K562 (cell line): ENCODE data around the gene MDM4. TPM values are rescaled to one million over a fixed set of nuclear protein-coding genes. Genes with fewer than 3 reads are reported as not detected.

Experiments
- CBFA2T3 ChIP-seq: fragments of 450-650 bp; IDR thresholded peaks from 2 replicates; pipeline ENCODE4 v1.6.1; 2017
- CXXC5 ChIP-seq: fragments of 250-450 bp; sonication (Bioruptor Pico); IDR thresholded peaks from 2 replicates; pipeline ENCODE4 v1.8.0; 2022; ENCODE audit warnings: inconsistent platforms, mild to moderate bottlenecking, moderate library complexity
- DPF2 ChIP-seq: fragments of 450-650 bp; IDR thresholded peaks from 2 replicates; pipeline ENCODE4 v1.6.1; 2016
- ELF4 ChIP-seq: fragments of 450-650 bp; formaldehyde crosslinking; IDR thresholded peaks from 2 replicates; pipeline ENCODE4 v1.4.0; 2022; ENCODE audit warnings: missing genetic modification characterization
- EP300 ChIP-seq: IDR thresholded peaks from 2 replicates; pipeline ENCODE4 v1.6.1; 2012; ENCODE audit warnings: low read length, improper control_type of control experiment
- FOSL1 ChIP-seq: fragments of 200-800 bp; sonication (Bioruptor generic); conservative IDR thresholded peaks from 2 replicates; pipeline ENCODE4 v1.6.1; 2016; ENCODE audit warnings: missing genetic modification characterization, missing compliant biosample characterization
- FOXK2 ChIP-seq, 2 experiments: fragments of 450-650 bp; IDR thresholded peaks in 1 of 2; conservative IDR thresholded peaks in 1 of 2; 2 replicates each; pipeline ENCODE4 v1.6.1; 2016; ENCODE audit warnings: low read depth in 2 of 2, mild to moderate bottlenecking in 1 of 2
- NBN ChIP-seq: fragments of 450-650 bp; IDR thresholded peaks from 2 replicates; pipeline ENCODE4 v1.6.1; 2016; ENCODE audit warnings: low read depth, mild to moderate bottlenecking
- PRPF4 ChIP-seq: fragments of 200-400 bp; formaldehyde crosslinking; IDR thresholded peaks from one replicate; pipeline ENCODE4 v1.6.1; 2017; ENCODE audit warnings: low read length, low read depth, mild to moderate bottlenecking; ENCODE audit not compliant: insufficient read depth, poor library complexity, severe bottlenecking
- RBM22 ChIP-seq: fragments of 200-400 bp; formaldehyde crosslinking; IDR thresholded peaks from 2 replicates; pipeline ENCODE4 v1.6.1; 2018; ENCODE audit warnings: low read length, low read depth; ENCODE audit not compliant: poor library complexity, severe bottlenecking
- SOX6 ChIP-seq: fragments of 450-650 bp; IDR thresholded peaks from 2 replicates; pipeline ENCODE4 v1.6.1; 2014; ENCODE audit warnings: mild to moderate bottlenecking
- TSC22D4 ChIP-seq: fragments of 450-650 bp; IDR thresholded peaks from 2 replicates; pipeline ENCODE4 v1.6.1; 2016; ENCODE audit warnings: missing genetic modification characterization, missing biosample characterization, control low read depth
- polyA plus RNA-seq, 8 experiments: library from polyadenylated mRNA; depleted of rRNA in 4 of 8; stranded (reverse) in 5 of 8; unstranded in 3 of 8; fragments of >200 nt; fragmentation: Nextera tagmentation in 2 of 8; fragmentation: Illumina TruSeq in 1 of 8; extraction: Ambion mirVana in 2 of 8; extraction: Trizol in 1 of 8; gene quantifications; 2 replicates each; pipeline versions ENCODE4 v1.2.1 to v1.2.3, GENCODE V29; 2011 to 2014; ENCODE audit warnings: inconsistent platforms in 1 of 8, missing spikeins in 1 of 8
- total RNA-seq, 7 experiments: library from RNA; depleted of rRNA in 6 of 7; stranded (reverse); fragments of >200 nt in 6 of 7; fragmentation: Illumina TruSeq in 2 of 7; extraction: Trizol in 2 of 7; gene quantifications; 2 replicates each; pipeline versions ENCODE4 v1.2.1 to v1.2.3, GENCODE V29; 2011 to 2021; ENCODE audit warnings: low replicate concordance in 1 of 7
- TF ChIP-seq, protein P1 (sequence below): sonication (generic); formaldehyde crosslinking; IDR thresholded peaks from 2 replicates; pipeline ENCODE4 v1.8.1; 2023; ENCODE audit warnings: mild to moderate bottlenecking, missing genetic modification reagents
- TF ChIP-seq, protein P2 (sequence below), 2 experiments: fragments of 450-650 bp; IDR thresholded peaks; 2 replicates each; pipeline ENCODE4 v1.6.1; 2016; ENCODE audit warnings: mild to moderate bottlenecking in 2 of 2, borderline replicate concordance in 1 of 2, low read depth in 1 of 2, moderate library complexity in 1 of 2
- TF ChIP-seq, protein P3 (sequence below): sonication (generic); formaldehyde crosslinking; IDR thresholded peaks from 2 replicates; pipeline ENCODE4 v1.8.0; 2022; ENCODE audit warnings: missing genetic modification reagents, mild to moderate bottlenecking, moderate library complexity, borderline replicate concordance

MDM4 gene
- total and polyA plus RNA-seq, 9 of the 15 experiments (the other 6 are each of a cell fraction or from before 2014, with no cell fraction given): 3.3 to 61.7 (median 21.2) TPM

DNA sequence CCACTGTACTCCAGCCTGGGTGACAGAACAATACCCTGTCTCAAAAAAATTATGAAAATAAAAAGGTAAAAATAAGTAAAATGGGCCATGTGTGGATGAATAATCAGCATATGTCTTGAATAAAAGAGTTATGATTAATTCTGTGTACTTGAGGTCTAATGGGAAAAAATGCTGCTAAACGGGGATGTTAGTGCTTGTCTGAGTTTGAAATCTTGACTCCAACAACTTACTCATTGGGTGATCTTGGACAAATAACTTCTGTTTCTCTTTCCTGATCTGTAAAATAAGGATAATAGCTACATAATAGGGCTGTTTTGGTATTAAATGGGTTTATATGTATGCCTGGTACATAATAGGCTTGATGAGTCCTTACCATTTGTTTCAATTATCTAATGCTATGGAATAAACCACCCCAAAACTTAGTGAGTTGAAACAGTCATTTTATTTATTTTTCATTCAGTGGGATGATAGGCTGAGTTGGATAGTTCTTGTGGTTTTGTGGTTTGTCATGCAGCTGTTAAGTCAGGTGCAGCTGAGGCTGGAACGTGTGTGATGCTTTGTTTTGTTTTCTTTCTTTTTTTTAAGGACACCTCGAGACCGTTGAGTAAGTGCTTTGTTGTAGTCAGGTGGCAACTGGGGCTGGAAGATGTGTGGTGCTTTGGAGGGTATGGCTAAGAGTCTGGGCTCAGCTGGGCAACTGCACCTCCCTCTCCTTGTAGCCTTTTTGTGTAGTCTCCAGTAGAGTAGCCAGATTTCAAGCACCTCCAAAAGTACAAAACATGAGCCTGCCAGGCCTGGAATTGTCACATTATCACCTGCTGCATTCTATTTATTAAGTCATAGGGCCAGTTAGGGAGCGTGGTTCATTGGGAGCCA lies 4.9 kb downstream of the MDM4 start (continued):
- TF ChIP-seq FOSL1 (tag): peak; percentile 74
- TF ChIP-seq CBFA2T3: peak; percentile 79
- no peak for TF ChIP-seq PRPF4
- TF ChIP-seq SOX6: peak; percentile 92
- TF ChIP-seq ELF4 (CRISPR knock-in tag): peak; percentile 78; the same call in 1 of the 2 replicates
- peak; percentile 52; the same call in 1 of the 2 replicates for TF ChIP-seq NBN
- TF ChIP-seq TSC22D4: no peak
- 0 out of 2 replicates have a peak, but pooled peaks have one; percentile 18 for TF ChIP-seq CXXC5 (CRISPR knock-in tag)
- TF ChIP-seq, protein P1, sequence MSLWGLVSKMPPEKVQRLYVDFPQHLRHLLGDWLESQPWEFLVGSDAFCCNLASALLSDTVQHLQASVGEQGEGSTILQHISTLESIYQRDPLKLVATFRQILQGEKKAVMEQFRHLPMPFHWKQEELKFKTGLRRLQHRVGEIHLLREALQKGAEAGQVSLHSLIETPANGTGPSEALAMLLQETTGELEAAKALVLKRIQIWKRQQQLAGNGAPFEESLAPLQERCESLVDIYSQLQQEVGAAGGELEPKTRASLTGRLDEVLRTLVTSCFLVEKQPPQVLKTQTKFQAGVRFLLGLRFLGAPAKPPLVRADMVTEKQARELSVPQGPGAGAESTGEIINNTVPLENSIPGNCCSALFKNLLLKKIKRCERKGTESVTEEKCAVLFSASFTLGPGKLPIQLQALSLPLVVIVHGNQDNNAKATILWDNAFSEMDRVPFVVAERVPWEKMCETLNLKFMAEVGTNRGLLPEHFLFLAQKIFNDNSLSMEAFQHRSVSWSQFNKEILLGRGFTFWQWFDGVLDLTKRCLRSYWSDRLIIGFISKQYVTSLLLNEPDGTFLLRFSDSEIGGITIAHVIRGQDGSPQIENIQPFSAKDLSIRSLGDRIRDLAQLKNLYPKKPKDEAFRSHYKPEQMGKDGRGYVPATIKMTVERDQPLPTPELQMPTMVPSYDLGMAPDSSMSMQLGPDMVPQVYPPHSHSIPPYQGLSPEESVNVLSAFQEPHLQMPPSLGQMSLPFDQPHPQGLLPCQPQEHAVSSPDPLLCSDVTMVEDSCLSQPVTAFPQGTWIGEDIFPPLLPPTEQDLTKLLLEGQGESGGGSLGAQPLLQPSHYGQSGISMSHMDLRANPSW (CRISPR knock-in tag): no peak
- TF ChIP-seq FOXK2 (conservative IDR thresholded peaks at IDR 0.05 in 1 of 2, IDR thresholded peaks at IDR 0.05 in 1 of 2; ENCODE audit: low read depth in 2 of 2): peak; percentile 78 to 83
- TF ChIP-seq EP300: 0 out of 2 replicates have a peak, but pooled peaks have one; percentile 19
- TF ChIP-seq RBM22: no peak
- TF ChIP-seq, protein P2, sequence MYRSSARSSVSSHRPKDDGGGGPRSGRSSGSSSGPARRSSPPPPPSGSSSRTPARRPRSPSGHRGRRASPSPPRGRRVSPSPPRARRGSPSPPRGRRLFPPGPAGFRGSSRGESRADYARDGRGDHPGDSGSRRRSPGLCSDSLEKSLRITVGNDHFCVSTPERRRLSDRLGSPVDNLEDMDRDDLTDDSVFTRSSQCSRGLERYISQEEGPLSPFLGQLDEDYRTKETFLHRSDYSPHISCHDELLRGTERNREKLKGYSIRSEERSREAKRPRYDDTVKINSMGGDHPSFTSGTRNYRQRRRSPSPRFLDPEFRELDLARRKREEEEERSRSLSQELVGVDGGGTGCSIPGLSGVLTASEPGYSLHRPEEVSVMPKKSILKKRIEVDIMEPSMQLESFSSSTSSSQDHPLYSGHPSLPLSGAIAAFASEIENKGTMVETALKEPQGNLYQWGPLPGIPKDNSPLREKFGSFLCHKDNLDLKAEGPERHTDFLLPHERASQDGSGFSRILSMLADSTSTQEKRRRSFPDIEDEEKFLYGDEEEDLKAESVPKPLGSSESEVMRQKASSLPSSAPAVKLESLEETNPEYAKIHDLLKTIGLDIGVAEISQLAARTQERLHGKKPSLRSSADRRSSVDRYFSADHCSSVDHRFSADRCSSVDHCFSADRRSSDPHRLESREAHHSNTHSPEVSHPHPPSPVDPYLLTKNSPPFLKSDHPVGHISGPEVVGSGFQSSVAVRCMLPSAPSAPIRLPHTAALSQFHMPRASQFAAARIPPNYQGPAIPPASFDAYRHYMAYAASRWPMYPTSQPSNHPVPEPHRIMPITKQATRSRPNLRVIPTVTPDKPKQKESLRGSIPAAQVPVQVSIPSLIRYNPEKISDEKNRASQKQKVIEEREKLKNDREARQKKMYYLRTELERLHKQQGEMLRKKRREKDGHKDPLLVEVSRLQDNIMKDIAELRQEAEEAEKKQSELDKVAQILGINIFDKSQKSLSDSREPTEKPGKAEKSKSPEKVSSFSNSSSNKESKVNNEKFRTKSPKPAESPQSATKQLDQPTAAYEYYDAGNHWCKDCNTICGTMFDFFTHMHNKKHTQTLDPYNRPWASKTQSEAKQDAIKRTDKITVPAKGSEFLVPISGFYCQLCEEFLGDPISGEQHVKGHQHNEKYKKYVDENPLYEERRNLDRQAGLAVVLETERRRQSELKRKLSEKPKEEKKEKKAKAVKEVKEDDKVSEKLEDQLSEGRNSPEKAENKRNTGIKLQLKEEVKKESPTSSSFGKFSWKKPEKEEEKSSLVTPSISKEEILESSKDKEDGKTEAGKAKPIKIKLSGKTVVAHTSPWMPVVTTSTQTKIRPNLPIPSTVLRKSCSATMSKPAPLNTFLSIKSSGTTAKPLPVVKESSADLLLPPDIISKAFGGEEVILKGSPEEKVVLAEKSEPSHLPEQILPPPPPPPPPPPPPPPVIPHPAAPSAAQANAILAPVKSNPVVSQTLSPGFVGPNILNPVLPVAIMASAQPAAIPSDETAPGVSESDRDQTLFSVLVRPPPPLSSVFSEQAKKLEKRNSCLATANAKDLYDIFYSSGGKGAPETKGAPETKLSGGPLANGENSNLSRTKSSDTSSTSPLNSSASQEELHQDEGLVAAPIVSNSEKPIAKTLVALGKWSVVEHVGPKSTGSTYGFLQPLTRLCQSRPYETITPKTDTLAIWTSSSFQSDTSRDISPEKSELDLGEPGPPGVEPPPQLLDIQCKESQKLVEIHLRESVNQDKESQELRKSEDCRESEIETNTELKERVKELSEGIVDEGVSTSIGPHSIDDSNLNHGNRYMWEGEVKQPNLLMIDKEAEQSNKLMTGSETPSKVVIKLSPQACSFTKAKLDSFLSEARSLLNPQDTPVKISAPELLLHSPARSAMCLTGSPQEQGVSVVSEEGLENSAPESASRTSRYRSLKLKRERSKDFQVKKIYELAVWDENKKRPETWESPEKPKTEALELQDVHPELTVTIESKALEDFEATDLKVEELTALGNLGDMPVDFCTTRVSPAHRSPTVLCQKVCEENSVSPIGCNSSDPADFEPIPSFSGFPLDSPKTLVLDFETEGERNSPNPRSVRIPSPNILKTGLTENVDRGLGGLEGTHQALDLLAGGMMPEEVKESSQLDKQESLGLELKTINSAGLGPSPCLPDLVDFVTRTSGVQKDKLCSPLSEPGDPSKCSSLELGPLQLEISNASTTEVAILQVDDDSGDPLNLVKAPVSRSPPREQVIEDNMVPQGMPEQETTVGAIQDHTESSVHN (IDR thresholded peaks at IDR 0.05; ENCODE audit: borderline replicate concordance in 1 of 2, low read depth in 1 of 2): peak in 1 of 2 experiments; percentile 93; a peak in 2 of 4 replicates
- 0 out of 2 replicates have a peak, but pooled peaks have one; percentile 28 for TF ChIP-seq DPF2
- TF ChIP-seq, protein P3, sequence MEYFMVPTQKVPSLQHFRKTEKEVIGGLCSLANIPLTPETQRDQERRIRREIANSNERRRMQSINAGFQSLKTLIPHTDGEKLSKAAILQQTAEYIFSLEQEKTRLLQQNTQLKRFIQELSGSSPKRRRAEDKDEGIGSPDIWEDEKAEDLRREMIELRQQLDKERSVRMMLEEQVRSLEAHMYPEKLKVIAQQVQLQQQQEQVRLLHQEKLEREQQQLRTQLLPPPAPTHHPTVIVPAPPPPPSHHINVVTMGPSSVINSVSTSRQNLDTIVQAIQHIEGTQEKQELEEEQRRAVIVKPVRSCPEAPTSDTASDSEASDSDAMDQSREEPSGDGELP (CRISPR knock-in tag): peak; percentile 91
